ENCODE results near the gene ACTN4. TPM values are rescaled to one million over a fixed set of nuclear protein-coding genes. Genes with fewer than 3 reads are reported as not detected.

The ACTN4 gene
- total and polyA plus RNA-seq, 10 of the 15 experiments (the other 5 are each of a cell fraction or from before 2014, with no cell fraction given) = 2.4 to 293 (median 72.5) TPM

DNA sequence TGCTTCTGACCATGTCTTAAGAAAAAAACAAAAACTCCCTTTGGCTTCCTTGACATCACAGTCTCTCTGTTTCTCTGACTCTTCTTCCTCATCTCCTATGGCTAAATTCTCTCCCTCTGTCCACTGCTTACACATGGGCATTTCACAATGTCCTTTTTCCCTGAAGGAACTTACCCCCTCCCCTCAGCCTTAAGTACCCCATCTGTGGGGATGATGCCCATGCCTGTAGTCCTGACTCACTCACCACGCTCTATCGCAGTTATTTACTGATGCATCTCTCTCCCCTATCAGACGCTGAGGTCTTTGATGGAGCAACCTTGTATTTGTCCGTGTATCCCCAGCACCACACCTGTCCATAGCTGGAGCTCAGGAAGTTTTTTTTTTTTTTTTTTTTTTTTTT, 32.4 kb downstream of the ACTN4 start:
- no TSS peak for BruUV-seq (replicated peaks)
- no peaks in the 10 kb centered on the region for H3K9me3 ChIP-seq (replicated peaks; ENCODE audit: control insufficient read depth, insufficient read depth, low read length)
- no peak overlapping the region for H3K27ac ChIP-seq (ENCODE audit: control insufficient read depth, insufficient read depth)
- intact Hi-C loops (cut with micrococcal nuclease; ENCODE audit: unreplicated experiment) = no loop called here
- peaks cover 84% of the 10 kb centered on the region for H3K79me2 ChIP-seq (ENCODE audit: control insufficient read depth, insufficient read depth, low read length)
- no peak for DNase-seq (ENCODE audit: low read depth, low spot score)
- TF ChIP-seq HDAC2 (IDR thresholded peaks at IDR 0.05) = no peak
- TF ChIP-seq SPI1 (IDR thresholded peaks at IDR 0.05; ENCODE audit: borderline replicate concordance, insufficient read depth, low read depth, low read length) = no peak
- no peak for TF ChIP-seq RFX5 (IDR thresholded peaks at IDR 0.05; ENCODE audit: low read depth, low read length)
- no peak for TF ChIP-seq RAD51 (IDR thresholded peaks at IDR 0.05)
- no peak for TF ChIP-seq ZNF274 (IDR thresholded peaks at IDR 0.05; ENCODE audit: insufficient read depth, insufficient read length)
- TF ChIP-seq HSF1 (IDR thresholded peaks at IDR 0.05; ENCODE audit: low read depth, low read length) = no peak
- TF ChIP-seq SKIL (IDR thresholded peaks at IDR 0.05; ENCODE audit: low read depth, poor library complexity, severe bottlenecking) = no peak
- TF ChIP-seq, protein P1, sequence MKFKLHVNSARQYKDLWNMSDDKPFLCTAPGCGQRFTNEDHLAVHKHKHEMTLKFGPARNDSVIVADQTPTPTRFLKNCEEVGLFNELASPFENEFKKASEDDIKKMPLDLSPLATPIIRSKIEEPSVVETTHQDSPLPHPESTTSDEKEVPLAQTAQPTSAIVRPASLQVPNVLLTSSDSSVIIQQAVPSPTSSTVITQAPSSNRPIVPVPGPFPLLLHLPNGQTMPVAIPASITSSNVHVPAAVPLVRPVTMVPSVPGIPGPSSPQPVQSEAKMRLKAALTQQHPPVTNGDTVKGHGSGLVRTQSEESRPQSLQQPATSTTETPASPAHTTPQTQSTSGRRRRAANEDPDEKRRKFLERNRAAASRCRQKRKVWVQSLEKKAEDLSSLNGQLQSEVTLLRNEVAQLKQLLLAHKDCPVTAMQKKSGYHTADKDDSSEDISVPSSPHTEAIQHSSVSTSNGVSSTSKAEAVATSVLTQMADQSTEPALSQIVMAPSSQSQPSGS (IDR thresholded peaks at IDR 0.05; ENCODE audit: low read length) = no peak
- TF ChIP-seq POLR2AphosphoS2 (IDR thresholded peaks at IDR 0.05; ENCODE audit: low read depth, low read length) = no peak
- no peak for TF ChIP-seq TCF7 (IDR thresholded peaks at IDR 0.05; ENCODE audit: borderline replicate concordance)
- TF ChIP-seq ASH2L (IDR thresholded peaks at IDR 0.05; ENCODE audit: borderline replicate concordance, low read depth) = no peak
- TF ChIP-seq SP1 (IDR thresholded peaks at IDR 0.05; ENCODE audit: low read depth, low read length) = no peak
- TF ChIP-seq IRF4 (IDR thresholded peaks at IDR 0.05; ENCODE audit: low read depth, low read length) = no peak
- TF ChIP-seq, protein P2, sequence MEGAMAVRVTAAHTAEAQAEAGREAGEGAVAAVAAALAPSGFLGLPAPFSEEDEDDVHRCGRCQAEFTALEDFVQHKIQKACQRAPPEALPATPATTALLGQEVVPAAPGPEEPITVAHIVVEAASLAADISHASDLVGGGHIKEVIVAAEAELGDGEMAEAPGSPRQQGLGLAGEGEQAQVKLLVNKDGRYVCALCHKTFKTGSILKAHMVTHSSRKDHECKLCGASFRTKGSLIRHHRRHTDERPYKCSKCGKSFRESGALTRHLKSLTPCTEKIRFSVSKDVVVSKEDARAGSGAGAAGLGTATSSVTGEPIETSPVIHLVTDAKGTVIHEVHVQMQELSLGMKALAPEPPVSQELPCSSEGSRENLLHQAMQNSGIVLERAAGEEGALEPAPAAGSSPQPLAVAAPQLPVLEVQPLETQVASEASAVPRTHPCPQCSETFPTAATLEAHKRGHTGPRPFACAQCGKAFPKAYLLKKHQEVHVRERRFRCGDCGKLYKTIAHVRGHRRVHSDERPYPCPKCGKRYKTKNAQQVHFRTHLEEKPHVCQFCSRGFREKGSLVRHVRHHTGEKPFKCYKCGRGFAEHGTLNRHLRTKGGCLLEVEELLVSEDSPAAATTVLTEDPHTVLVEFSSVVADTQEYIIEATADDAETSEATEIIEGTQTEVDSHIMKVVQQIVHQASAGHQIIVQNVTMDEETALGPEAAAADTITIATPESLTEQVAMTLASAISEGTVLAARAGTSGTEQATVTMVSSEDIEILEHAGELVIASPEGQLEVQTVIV (IDR thresholded peaks at IDR 0.05; ENCODE audit: borderline replicate concordance, partially characterized antibody) = no peak
- no peak for TF ChIP-seq NR2C1 (IDR thresholded peaks at IDR 0.05)
- RAD21 ChIA-PET (ENCODE audit: unreplicated experiment) = no interaction called here
- no peak overlapping the region for H2AFZ ChIP-seq (ENCODE audit: control insufficient read depth, low read depth, low read length)
- CTCF ChIA-PET = no interaction called here
- H3K36me3 ChIP-seq (ENCODE audit: control insufficient read depth in 2 of 2, insufficient read depth in 2 of 2, low read length in 1 of 2) = peaks cover 0 to 12% of the 10 kb centered on the region in 2 experiments; a peak in 2 of 4 replicates
- SMC1A ChIA-PET (ENCODE audit: uncharacterized antibody, unreplicated experiment) = no interaction called here
- POLR2A ChIA-PET = interaction anchor here (0.6 kb wide), 2 partner anchors 135 to 282 kb away, joined by 3 to 7 read pairs; no protein-coding TSS in a partner anchor
- no peaks in the 10 kb centered on the region for H3K27me3 ChIP-seq (replicated peaks in 1 of 2; ENCODE audit: control insufficient read depth in 2 of 2, insufficient read depth in 2 of 2, low read length in 1 of 2)
- no peak for FAIRE-seq
- WGBS (ENCODE audit: insufficient coverage, insufficient replicate concordance, low lambda C conversion rate, missing lambda C conversion rate) = 75% methylated on average over 4 of the region's 4 CpGs
- no peaks in the 10 kb centered on the region; the same call in 1 of the 2 replicates for H4K20me1 ChIP-seq (ENCODE audit: control insufficient read depth, insufficient read depth)
- in situ Hi-C loops (cut with MboI) = no loop called here
- peaks cover 65% of the 10 kb centered on the region for H3K4me1 ChIP-seq (ENCODE audit: control insufficient read depth, insufficient read depth, low read length)
- H3K4me3 ChIP-seq = no peak overlapping the region
- no peak overlapping the region for H3K4me2 ChIP-seq (ENCODE audit: control insufficient read depth, insufficient read depth)
- no peak for ATAC-seq
- no peak overlapping the region for H3K9ac ChIP-seq (ENCODE audit: control insufficient read depth, insufficient read depth, low read length)

All from GM12878 (cell line).